B cell (primary cell): ENCODE results near the gene CCIN. TPM values are rescaled to one million over a fixed set of nuclear protein-coding genes. Genes with fewer than 3 reads are reported as not detected.
A peak's percentile ranks its signal among the peaks of the same experiment; 100 is the strongest.

ENCODE experiments used
- ATAC-seq: fragments of 200-7000 bp; cut with Tn5 transposase; one replicate; pipeline ENCODE4 v1.10.0; 2021; ENCODE audit warnings: low read depth, mild to moderate bottlenecking, moderate number of reproducible peaks, moderate library complexity
- CTCF ChIA-PET: fragments of 350-600 bp; sonication (Branson Sonifier 250); formaldehyde crosslinking; loops from one replicate; lab custom pipeline; 2021; ENCODE audit warnings: antibody characterized with exemption, inconsistent platforms; lab: Charles Lee
- POLR2A ChIA-PET: fragments of 350-600 bp; sonication (Branson Sonifier 250); formaldehyde crosslinking; loops from one replicate; lab custom pipeline; 2021; ENCODE audit warnings: antibody characterized with exemption; lab: Charles Lee
- DNase-seq: peaks from one replicate; pipeline ENCODE4 v3.0.0; 2013
- H2AFZ ChIP-seq: 2 replicates; pipeline ENCODE4 v1.6.1; 2012; ENCODE audit warnings: mild to moderate bottlenecking, low read depth, low read length; ENCODE audit not compliant: insufficient read depth, poor library complexity, severe bottlenecking
- H3K27ac ChIP-seq, 2 donors: 1 replicate in 1 of 2; 2 replicates in 1 of 2; pipeline ENCODE4 v1.5.1; 2012 to 2013; ENCODE audit warnings: low read length in 2 of 2, mild to moderate bottlenecking in 2 of 2, moderate library complexity in 1 of 2
- H3K27me3 ChIP-seq, 4 experiments: fragments of 200-600 bp in 1 of 4; sonication (generic) in 1 of 4; replicated peaks in 1 of 4; 1 replicate in 2 of 4; 2 replicates in 2 of 4; pipeline versions ENCODE4 v1.6.1 to v1.7.0; 2013 to 2016; ENCODE audit warnings: low read length in 3 of 4, mild to moderate bottlenecking in 2 of 4, mixed read lengths in 1 of 4, moderate library complexity in 1 of 4; ENCODE audit not compliant: insufficient read depth in 4 of 4, control insufficient read depth in 3 of 4; ENCODE audit errors: control extremely low read depth in 1 of 4
- H3K36me3 ChIP-seq, 2 experiments: replicated peaks in 1 of 2; 1 replicate in 1 of 2; 2 replicates in 1 of 2; pipeline versions ENCODE4 v1.6.1 to v1.7.1; 2013; ENCODE audit warnings: low read length in 1 of 2; ENCODE audit not compliant: insufficient read depth in 2 of 2, control insufficient read depth in 1 of 2; ENCODE audit errors: control extremely low read depth in 1 of 2, extremely low read depth in 1 of 2
- H3K4me1 ChIP-seq, 2 donors: fragments of 200-600 bp in 1 of 2; sonication (generic) in 1 of 2; 1 replicate in 1 of 2; 2 replicates in 1 of 2; pipeline versions ENCODE4 v1.5.1 to v1.6.1; 2013 to 2017; ENCODE audit warnings: low read length in 2 of 2; ENCODE audit not compliant: control insufficient read depth in 2 of 2, insufficient read depth in 2 of 2
- H3K4me2 ChIP-seq: replicated peaks from 2 replicates; pipeline ENCODE3; 2012; ENCODE audit warnings: mild to moderate bottlenecking, low read depth, low read length; ENCODE audit not compliant: poor library complexity, severe bottlenecking
- H3K4me3 ChIP-seq, 5 experiments: fragments of 200-600 bp in 1 of 5; sonication (generic) in 1 of 5; 1 replicate in 3 of 5; 2 replicates in 2 of 5; pipeline versions ENCODE4 v1.5.1 to v1.7.0; 2011 to 2016; ENCODE audit warnings: low read length in 4 of 5, mild to moderate bottlenecking in 4 of 5, low read depth in 2 of 5, control low read depth in 1 of 5, moderate library complexity in 1 of 5; ENCODE audit not compliant: insufficient read depth in 1 of 5; ENCODE audit errors: control extremely low read depth in 1 of 5, extremely low read depth in 1 of 5
- H3K79me2 ChIP-seq: fragments of 200-600 bp; sonication (generic); one replicate; pipeline ENCODE4 v1.6.0; 2016; ENCODE audit warnings: low read length; ENCODE audit not compliant: control insufficient read depth, insufficient read depth
- H3K9ac ChIP-seq: fragments of 200-600 bp; sonication (generic); 2 replicates; pipeline ENCODE4 v1.6.1; 2017; ENCODE audit warnings: mild to moderate bottlenecking, low read length, moderate library complexity
- H3K9me3 ChIP-seq, 3 donors: one replicate each; pipeline versions ENCODE4 v1.6.1 to v1.7.1; 2013; ENCODE audit warnings: low read length in 2 of 3; ENCODE audit not compliant: control insufficient read depth in 2 of 3, insufficient read depth in 1 of 3; ENCODE audit errors: control extremely low read depth in 1 of 3
- H4K20me1 ChIP-seq: 2 replicates; pipeline ENCODE4 v1.6.0; 2012; ENCODE audit warnings: mild to moderate bottlenecking, low read length; ENCODE audit not compliant: insufficient read depth, control insufficient read depth, poor library complexity, severe bottlenecking
- H3K27ac Mint-ChIP-seq: one replicate; pipeline ENCODE4 v1.8.0; 2021; ENCODE audit warnings: mixed read lengths
- H3K27me3 Mint-ChIP-seq: one replicate; pipeline ENCODE4 v1.8.0; 2021; ENCODE audit warnings: mixed read lengths
- H3K4me1 Mint-ChIP-seq: one replicate; pipeline ENCODE4 v1.8.0; 2021; ENCODE audit warnings: mixed read lengths
- H3K4me3 Mint-ChIP-seq: one replicate; pipeline ENCODE4 v1.8.0; 2021; ENCODE audit warnings: mixed read lengths
- H3K9me3 Mint-ChIP-seq: one replicate; pipeline ENCODE4 v1.8.0; 2022; ENCODE audit warnings: mixed read lengths; ENCODE audit not compliant: insufficient read depth
- CTCF ChIP-seq: fragments of 200-600 bp; IDR thresholded peaks from one replicate; pipeline ENCODE4 v1.8.0; 2022; ENCODE audit warnings: antibody characterized with exemption, mild to moderate bottlenecking
- EZH2 ChIP-seq: IDR thresholded peaks from 2 replicates; pipeline ENCODE4 v1.6.1; 2012; ENCODE audit warnings: borderline replicate concordance, low read depth, mild to moderate bottlenecking, moderate library complexity, low read length; ENCODE audit not compliant: insufficient read depth, poor library complexity, severe bottlenecking
- WGBS: methylation state at CpG from one replicate; pipeline ENCODE4 v1.1.5; 2013; ENCODE audit warnings: missing lambda C conversion rate; ENCODE audit not compliant: insufficient coverage; 5-methylcytosine and 5-hydroxymethylcytosine counted together
- intact Hi-C: fragments of 100-400 bp; cut with micrococcal nuclease; formaldehyde crosslinking; loops from one replicate; pipeline ENCODE4 v1.10.0; 2022
- polyA plus RNA-seq: library from polyadenylated mRNA; depleted of rRNA; stranded (reverse); fragments of >200 nt; gene quantifications from 2 replicates; pipeline ENCODE4 v1.2.3, GENCODE V29; 2012
- total RNA-seq, 2 donors: library from RNA; stranded (reverse); fragments of 120-200 nt in 1 of 2; gene quantifications; 1 replicate in 1 of 2; 2 replicates in 1 of 2; pipeline versions ENCODE4 v1.2.3 to v1.2.4, GENCODE V29; 2013 to 2022

The CCIN gene
- total and polyA plus RNA-seq, 2 donors (not counting 1 experiment from before 2014, with no cell fraction given) = 0.15 TPM; not detected in 1

- H2AFZ ChIP-seq = no peak overlapping the region
- H3K4me1 Mint-ChIP-seq = peaks cover 80% of the 10 kb centered on the region
- H3K36me3 ChIP-seq = peaks cover 0 to 8% of the 10 kb centered on the region in 2 experiments
- WGBS = 96% methylated on average over 4 of the region's 4 CpGs
- intact Hi-C loops = no loop called here
- ATAC-seq = no peak
- H3K79me2 ChIP-seq = peaks cover 69% of the 10 kb centered on the region
- no peaks in the 10 kb centered on the region for H3K9me3 Mint-ChIP-seq
- H3K9me3 ChIP-seq = peaks cover 0 to 9% (median 5%) of the 10 kb centered on the region in 3 donors
- POLR2A ChIA-PET = no interaction called here
- TF ChIP-seq EZH2 = no peak
- TF ChIP-seq CTCF = no peak
- H3K27me3 ChIP-seq = no peaks in the 10 kb centered on the region
- H3K27me3 Mint-ChIP-seq = no peaks in the 10 kb centered on the region
- no peak overlapping the region for H3K4me3 ChIP-seq
- no peak for DNase-seq
- H3K9ac ChIP-seq = no peak overlapping the region
- peaks cover 51 to 82% of the 10 kb centered on the region in 2 donors for H3K4me1 ChIP-seq
- H3K4me3 Mint-ChIP-seq = peak overlapping the region; percentile 93
- H3K27ac Mint-ChIP-seq = peak overlapping the region; percentile 99
- CTCF ChIA-PET = no interaction called here
- peak overlapping the region; percentile 95 for H3K4me2 ChIP-seq
- peaks cover 6% of the 10 kb centered on the region for H4K20me1 ChIP-seq
- peak overlapping the region; percentile 85 to 92 for H3K27ac ChIP-seq
Observed at GRCh38 chr9:36145970-36146369, 23.2 kb upstream of the CCIN start.

GRCh38 chr9:36146651-36147050, 22.5 kb upstream of the CCIN start:
- peaks cover 0 to 5% of the 10 kb centered on the region in 2 experiments for H3K36me3 ChIP-seq
- H3K79me2 ChIP-seq = peaks cover 63% of the 10 kb centered on the region
- H3K4me3 ChIP-seq = no peak overlapping the region
- H3K4me3 Mint-ChIP-seq = no peak overlapping the region
- ATAC-seq (no peak), DNase-seq (no peak)
- POLR2A ChIA-PET = no interaction called here
- WGBS = 97% methylated on average over 8 of the region's 10 CpGs
- H3K27ac ChIP-seq = no peak overlapping the region
- CTCF ChIA-PET = interaction anchor here (1.0 kb wide), 1 partner anchor 13 kb away, joined by 3 read pairs; no protein-coding TSS in a partner anchor
- peaks cover 81% of the 10 kb centered on the region for H3K4me1 Mint-ChIP-seq
- no peak overlapping the region for H3K4me2 ChIP-seq
- H3K27me3 Mint-ChIP-seq = no peaks in the 10 kb centered on the region
- no peak overlapping the region for H3K9ac ChIP-seq
- H3K9me3 Mint-ChIP-seq = no peaks in the 10 kb centered on the region
- H3K4me1 ChIP-seq = peaks cover 51 to 82% of the 10 kb centered on the region in 2 donors
- intact Hi-C loops = no loop called here
- TF ChIP-seq EZH2 (no peak), CTCF (no peak)
- H2AFZ ChIP-seq = no peak overlapping the region
- peaks cover 6% of the 10 kb centered on the region for H4K20me1 ChIP-seq
- H3K9me3 ChIP-seq = peaks cover 0 to 9% (median 5%) of the 10 kb centered on the region in 3 donors
- no peaks in the 10 kb centered on the region for H3K27me3 ChIP-seq
- H3K27ac Mint-ChIP-seq = peak overlapping the region; percentile 23
